GM19455 (cell line): ENCODE data around the gene TMEM175.
"Not testable (repeated sequence)": the region's sequence is repeated elsewhere in the genome, so short reads cannot be mapped to it uniquely, and the experiment has no call there.

Experiments used
- ATAC-seq: cut with Tn5 transposase; IDR thresholded peaks from one replicate; pipeline ENCODE4 v1.9.1; 2021; ENCODE audit not compliant: unreplicated experiment

TMEM175 gene

DNA sequence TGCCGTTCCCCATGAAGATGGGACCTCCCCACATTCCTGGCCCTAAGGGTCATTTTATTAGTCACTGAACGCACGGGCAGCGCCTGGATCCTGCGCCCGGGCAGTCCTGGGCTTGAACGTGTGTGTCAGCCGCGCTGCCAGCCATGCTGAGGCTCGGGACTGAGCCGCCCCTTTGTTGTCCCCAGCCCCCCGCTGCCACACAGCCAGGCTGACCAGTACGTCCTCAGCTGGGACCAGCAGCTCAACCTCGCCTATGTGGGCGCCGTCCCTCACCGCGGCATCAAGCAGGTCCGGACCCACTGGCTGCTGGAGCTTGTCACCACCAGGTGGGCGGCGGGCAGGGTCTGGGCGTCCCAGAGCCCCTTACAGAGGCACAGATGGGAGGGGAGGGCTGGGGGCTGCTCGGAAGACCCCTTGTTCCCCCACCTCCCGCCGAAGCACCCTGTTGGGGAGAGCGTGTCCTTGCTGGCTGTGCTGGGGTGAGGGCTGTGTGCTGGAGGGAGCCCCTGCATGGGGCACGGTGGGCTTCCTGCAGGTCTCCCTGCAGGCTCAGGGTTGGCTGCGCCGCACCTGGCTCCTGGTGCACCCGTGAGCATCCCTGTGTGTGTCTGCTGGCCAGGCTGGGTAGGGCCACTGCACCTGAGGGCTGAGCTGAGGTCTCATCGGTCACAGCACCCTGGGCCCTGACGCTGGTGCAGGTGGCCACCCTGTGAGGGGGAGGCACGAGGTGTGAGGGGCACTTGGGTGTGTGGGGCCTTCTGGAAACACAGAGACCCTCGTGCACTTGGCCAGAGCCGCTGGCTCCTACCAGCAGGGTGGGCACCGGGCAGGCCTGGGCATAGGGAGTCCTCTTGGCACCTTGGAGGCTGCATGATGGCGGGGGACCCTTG lies 55.6 kb downstream of the TMEM175 start:
- no peak for ATAC-seq

DNA sequence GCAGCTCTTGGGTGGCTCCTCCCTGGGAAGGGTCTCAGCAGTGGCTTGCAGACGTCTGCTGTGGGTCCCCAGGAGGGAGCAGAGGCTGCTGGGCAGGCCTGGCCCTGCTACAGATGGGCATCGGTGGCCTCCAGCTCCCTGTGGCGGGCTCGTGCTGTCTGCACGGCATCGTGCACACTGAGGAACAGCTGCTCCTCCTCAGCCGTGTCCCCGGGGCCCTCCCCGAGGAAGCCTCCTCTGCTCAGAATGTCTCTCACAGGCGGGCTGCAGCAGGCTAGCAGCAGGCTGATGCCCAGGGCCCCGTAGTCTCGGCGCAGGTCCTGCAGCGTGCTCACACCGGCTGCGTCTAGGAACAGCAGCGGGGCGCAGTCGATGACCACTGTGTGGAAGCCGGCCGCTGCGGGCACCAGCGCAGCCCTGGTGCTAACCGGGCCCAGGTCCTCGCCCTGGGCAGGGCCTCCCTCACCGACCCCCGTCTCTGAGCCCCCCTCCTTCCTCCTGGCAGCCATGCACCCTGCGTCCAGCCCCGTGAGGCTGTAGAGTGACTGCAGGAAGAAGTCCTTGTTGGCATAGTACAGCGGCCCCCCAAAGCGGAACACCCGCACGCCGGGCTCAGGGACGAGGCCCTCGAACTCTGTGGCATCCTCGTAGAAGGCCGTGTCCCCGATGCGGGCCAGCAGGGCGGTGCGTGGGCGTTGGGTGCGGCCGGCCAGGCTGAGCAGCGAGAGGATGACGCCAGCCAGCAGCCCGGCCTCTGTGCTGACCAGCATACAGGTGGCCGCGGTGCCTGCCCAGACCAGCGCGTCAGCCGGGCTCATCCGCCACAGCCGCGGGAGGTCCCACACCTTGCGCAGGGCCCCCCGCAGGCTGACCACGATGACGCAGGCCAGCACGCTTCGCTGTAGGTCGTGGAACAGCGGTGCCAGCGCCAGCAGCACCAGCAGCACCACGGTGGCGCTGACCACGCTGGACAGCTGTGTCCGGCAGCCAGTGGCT lies 56.8 kb downstream of the TMEM175 start:
- ATAC-seq: no peak

DNA sequence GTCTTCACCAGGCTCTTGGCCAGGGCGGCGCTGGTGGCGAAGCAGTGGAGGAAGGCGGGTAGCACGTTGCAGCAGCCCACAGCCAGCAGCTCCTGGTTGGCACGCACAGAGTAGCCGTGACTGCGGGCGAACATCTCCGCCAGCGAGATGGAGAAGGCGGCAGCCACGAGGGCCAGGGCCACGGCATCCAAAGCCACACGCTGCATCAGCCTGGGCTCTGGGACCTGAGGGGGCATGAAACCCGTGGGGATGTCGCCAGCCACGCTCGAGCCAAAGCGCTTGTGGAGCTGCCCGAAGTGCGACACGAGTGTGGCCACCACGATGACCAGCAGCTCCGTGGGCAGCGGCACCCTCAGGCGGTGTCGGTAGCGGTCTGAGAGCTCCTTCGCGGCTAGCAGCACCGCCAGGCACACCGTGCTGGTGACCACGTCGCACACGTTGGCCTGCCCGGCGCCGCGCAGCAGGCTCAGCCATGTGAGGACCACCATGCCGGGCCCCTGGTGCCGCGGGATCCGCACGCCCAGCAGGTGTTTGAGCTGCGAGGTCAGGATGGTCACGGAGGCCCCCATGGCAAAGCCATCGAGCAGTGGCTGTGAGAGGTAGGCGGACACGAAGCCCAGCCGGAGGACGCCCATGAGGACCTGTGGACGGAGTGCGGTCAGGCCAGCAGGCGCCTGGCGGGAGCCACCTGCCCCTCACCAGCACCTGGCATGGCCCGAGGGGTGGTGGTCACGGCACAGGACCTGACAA lies 57.6 kb downstream of the TMEM175 start:
- ATAC-seq: no peak

DNA sequence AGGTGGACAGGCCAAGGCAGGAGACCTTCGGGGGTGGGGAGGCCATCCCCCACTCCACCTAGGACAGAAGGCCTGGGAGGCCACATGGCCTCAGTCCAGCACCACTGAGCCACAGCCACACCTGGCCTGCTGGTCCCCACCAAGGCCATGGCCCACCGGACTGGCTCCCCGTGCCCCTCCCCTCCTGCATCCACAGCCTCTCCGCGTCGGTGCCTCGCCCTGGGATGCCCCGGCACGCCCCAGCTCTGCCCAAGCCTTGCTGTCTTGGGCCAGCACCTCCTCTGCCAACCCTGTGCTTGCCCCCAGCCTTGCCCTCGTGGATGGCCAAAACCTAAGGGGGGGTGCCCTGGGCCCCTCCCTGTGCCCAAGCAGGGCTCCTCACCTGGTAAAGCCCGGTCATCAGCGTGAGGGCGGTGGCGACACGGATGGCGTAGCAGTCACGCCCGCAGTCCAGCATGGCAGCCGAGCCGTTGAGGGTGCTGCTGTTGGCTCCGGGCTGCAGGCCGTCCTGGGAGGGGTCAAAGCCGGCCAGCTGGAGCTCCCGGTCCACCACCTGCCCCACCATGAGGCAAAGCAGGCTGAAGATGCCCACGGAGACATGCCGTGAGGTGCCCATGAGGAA lies 58.6 kb downstream of the TMEM175 start:
- ATAC-seq: no peak

DNA sequence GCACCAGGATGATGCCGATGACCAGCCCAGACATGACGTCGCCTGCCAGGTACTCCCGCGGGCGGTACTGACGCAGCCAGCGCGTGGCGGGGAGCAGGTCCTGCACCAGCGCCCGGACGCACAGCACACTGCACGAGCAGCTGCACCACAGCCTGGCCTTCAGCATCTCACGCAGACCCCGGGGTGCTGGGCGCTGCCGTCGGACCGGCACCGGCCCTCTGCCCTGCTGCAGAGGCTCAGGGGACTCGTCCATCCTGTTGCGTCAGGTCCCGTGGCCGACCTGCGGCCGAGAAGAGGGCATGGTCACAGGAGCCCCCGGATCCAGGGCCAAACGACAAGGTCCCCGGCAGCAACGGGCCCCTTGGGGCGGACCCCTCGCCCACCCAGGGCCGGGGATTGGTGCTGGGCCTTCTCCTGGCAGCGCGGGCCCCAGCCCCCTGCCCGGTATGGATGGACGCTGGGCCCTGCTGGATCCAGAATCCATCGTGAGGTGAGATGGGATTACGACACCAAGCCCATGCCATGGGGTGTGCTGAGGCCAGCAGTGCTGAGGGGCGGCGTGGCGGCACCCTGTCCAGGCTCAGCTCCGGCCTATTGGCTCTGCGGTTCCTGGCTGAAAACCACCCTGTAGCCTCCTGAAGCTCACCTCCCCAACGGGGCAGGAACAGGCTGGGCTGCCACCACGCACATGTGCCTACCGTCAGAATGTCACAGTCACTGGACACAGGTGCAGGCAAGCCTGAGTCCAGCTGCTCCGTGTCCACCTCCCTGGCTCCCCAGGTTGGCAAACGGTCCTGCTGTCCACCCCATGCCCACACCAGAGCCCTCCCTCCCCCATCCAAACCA lies 59.4 kb downstream of the TMEM175 start:
- ATAC-seq: no peak

DNA sequence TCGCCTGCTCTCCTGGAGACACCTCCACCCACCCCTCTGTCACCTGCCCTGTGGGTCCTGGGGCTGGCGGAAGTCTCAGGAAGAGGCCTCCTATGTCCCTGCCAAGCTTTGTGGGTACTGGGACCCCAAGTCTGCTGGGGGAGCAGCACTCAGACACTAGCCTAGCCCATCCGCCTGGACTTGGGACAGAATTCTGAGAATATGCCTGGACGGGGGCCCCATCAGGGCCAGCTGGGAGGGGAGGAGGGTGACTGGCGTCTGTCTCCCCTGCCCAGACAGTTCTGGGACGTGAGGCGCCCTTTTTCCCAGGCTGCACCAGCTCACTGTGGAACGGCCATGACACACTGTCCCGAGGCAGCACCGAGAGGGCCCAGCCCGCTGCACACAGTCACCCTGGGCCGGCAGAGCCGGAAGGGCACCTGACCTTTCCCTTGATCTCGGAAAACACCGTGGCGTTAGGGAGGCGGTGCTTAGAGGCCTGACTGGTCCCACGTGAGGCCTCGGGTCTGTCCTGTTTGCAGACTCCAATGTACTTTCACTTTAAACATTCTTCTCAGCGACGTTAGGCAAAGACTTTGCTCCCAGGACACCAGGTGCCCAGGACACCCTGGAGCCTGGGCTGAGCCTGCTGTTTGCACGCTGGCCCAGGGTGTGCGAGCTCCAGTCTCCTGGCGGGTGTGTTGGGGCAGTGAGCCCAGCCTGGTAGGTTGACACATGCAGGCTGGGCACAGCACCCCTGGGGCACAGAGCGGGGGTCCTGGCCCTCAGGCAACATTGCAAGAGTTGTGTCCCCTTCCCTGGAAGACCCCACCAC lies 60.2 kb downstream of the TMEM175 start:
- no peak for ATAC-seq

DNA sequence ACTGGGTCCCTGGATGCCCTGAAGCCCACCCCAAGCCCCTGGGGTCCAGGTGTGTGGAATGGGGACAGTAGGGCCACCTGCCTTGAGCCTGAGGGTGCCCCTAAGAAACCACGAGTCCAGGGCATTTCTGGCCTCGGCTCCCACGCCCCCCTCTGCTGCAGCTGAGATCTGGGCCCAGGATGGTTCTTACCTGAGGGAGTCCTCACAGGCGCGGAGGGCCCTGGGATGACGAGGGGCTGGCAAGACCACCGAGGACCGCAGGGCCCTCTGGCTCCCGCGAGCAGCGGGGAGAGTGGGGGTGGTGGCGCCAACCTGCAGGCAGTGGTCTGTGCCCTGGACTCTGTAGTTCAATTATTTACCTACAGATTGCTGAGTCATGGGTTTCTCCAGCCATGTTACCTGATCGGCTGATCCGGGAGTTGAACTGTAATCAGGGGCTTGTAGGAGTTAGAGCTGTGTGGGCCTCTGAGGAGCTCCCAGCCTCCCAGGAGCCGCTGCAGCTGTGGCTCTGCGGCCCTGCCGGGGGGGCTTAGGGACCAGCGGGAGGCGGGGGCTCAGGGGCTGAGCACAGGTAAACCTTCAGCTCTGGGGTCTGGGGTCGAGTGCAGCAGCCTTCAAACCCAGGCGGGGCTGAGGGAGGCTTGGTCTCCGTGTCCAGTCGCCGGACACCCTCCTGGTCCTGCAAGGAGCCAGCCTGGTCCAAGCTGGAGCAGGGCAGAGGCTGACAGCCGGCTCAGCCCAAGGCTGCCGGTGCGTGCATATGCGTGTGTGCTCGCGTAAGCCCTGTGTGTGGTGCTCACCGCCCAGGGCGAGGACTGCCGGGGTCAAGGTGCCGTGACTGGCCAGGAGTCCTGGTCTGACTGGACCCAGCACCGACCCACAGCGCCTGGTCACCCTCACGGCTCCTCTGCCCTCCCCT lies 61.1 kb downstream of the TMEM175 start, which contains the start of gene SLC26A1:
SLC26A1 (minus strand) TSS at position 294 of the 919 bp plus-strand sequence. CDS start 1,701 bp downstream, outside the sequence.
- no peak for ATAC-seq

DNA sequence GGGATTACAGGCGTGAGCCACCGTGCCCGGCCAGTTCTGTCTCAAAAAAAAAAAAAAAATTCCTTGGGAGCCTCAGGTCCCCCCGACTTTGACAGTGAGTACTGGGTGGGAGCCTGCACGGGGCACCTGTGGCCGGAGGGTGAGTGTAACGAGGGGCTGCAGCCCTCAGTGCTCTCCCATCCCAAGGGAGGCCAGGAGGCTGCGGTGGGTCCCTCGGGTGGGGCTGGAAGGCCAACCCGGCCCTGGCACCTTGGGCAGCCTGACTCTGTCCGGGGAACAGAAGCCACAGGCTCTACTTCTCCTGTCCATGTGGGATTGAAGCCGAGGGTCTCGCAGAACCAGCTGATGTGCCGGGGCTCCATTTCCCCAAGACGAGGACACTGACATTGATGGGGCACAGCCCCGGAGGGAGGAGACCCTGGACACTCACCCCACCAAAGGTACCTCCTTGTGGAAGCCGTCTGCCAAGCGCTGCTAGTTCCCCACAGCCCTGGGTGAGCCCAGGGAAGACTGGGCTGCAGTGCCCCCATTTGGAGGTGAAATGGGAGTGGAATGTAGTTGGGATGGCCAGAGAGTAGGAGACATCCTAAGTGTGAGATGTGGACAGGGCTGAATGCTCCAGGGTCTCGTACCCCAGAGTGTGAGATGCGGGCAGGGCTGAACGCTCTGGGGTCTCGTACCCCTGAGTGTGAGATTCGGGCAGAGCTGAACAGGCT lies 63.2 kb downstream of the TMEM175 start:
- no peak for ATAC-seq

DNA sequence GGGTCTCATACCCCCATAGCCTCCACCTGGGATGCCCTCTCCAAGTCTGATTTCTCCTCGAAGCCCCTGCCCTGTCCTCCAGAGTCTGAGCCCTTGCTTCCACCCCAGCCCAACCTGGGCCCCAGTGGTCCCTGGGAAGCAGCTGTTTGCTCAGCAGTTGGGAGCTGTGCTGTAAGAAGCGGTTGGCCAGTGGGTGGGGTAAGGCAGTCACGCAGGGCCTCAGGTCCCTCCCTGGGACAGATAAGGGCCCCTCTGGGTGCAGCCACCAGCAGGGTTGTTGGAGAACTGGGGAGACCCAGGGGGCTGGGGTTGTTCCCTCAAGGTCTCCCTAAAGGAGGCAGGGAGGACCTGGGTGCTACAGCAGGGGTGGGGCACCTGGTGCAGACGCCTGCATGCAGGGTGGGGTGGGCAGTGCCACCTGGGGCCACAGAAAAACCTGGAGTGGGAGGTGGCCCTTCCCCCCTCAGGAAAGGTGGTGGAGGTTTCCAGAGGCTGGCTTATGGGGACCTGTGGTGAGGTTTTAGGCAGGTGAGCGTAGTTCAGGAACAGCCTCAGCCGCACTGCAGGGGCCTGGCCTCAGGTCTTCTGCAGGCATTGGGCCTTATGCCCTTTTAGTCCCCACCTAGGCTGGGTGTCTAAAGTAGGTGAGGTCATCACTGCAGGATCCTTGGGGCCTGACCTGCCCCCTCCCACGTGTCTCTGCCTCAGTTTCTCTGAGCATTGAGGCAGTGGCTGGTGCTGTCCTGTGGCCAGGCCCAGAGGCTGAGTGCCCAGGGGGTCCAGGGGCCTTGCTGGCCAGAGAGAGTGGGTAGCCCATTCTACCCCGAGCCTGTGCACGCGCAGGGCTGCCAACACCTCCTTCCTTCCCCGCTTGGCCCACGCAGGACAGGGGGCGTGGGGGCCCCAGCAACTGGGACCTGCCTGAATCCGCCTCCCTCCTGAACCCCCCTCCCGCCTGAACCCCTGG lies 64.1 kb downstream of the TMEM175 start:
- no peak for ATAC-seq

DNA sequence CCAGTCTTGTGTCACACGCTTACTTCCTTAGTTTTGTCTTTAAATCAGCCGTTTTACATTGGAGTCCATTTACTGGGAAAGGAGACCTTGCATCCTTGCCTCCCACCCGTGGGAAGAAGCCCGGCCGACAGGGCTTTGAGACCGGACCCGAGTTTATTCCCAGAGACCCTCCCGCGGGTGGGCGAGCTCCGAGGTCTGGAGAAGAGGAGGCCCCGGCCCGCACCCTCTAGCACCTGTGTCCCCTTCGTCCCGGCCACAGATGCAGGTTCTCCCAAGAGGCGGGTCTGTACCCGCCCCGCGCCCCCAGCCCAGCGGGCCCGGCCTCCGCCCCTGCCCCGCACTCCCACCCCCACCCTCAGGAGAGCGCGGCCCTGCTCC lies 64.7 kb downstream of the TMEM175 start:
- no peak for ATAC-seq

DNA sequence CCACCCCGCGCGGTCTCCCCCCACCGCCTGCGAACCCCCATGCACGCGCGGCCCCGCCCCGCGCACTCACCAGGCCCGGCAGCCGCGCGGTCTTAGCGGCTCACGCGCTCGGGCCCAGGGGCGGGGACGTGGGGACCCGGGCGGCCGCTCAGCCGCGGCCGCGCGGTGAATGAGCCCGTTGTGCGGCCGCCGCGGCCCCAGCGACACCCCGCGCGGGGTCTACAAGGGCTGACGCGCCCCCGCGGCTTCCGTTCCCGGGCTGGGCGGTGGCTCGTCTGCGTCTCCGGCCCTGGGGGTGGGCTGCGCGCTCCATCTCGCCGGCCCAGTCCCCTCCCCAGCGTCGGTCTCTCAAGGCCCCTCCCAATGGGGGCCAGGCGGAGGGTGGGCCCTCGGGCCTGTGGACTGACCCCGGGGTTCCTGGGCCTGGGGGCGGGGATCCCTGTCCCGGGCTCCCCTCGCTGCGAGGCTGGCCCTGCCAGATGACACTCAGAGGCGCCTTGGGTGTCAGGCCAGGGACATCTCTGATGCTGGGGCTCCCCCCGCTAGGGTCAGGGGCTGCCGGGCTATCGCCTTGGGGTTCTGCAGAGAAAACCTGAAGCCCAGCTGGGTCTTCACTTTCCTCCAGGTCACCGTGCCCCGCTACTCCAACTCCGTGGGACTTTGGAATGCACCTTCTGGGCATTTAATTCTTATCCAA lies 65.3 kb downstream of the TMEM175 start:
- no peak for ATAC-seq

DNA sequence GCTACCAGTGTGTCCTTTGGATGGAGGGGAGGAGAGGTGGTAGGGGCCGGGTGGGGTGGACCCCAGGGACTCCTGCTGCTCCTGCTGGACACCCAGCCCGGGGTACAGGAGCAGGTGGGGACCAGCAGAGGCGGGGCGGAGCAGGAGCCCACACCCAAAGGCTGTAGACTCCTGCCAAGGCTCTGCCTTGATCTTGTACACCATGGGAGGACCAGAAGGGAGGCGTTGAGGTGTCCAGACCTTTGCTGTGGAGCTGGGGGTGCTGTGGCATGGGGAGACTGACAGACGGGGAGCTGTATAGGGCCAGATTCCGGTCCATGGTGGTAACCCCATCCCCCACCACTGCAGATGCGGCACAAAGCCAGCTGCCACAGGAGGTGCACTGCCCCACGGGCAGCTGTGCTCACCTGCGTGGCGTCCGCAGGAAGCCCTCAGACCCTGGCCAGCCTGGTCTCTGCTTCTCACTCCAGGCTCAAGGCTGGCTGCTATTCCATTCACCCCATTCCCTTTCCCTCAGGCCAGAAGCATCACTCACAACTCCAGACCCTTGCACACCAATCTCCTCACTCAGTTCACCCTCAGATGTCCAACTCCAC lies 65.9 kb downstream of the TMEM175 start:
- ATAC-seq: no peak

DNA sequence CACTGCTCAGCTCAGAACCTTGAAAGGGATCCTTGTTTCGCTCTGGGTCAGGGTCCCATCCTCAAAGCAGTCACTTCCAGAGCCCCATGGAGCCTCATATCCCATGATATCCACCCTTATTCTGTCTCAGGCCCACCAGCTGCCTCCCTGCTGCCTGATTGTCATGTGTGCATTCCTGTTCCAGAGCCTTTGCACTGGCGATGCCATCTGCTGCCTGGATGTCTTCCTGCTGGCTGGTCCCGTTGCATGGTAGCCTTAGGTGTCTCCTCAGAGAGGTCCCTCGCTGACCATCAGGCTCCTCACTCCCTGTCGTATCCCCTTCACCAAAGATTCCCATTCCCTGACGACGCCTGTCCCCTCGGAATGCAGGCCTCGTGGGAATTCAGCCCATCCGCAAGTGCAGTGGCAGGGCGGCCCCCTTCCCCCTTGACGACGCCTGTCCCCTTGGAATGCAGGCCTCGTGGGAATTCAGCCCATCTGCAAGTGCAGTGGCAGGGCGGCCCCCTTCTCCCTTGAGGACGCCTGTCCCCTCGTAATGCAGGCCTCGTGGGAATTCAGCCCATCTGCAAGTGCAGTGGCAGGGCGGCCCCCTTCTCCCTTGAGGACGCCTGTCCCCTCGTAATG lies 67.1 kb downstream of the TMEM175 start:
- not testable (repeated sequence) for ATAC-seq

DNA sequence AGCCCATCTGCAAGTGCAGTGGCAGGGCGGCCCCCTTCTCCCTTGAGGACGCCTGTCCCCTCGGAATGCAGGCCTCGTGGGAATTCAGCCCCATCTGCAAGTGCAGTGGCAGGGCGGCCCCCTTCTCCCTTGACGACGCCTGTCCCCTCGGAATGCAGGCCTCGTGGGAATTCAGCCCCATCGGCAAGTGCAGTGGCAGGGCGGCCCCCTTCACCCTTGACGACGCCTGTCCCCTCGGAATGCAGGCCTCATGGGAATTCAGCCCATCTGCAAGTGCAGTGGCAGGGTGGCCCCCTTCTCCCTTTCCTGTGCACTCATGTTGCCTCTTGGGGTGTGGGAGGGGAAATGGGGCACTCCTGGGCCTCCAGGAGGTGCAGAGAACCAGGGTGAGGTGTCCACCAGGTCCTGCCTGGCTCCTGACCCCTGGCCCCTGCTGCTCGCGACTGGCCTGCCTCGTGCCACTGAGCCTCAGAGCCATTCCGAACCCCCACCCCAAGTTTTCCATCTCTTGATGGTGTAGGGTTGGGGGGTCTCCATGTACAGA lies 67.7 kb downstream of the TMEM175 start:
- no peak for ATAC-seq
